Measurements from ENCODE around the gene MRPL4.
"Not testable (repeated sequence)": the region's sequence is repeated elsewhere in the genome, so short reads cannot be mapped to it uniquely, and the experiment has no call there.

MRPL4 gene

DNA sequence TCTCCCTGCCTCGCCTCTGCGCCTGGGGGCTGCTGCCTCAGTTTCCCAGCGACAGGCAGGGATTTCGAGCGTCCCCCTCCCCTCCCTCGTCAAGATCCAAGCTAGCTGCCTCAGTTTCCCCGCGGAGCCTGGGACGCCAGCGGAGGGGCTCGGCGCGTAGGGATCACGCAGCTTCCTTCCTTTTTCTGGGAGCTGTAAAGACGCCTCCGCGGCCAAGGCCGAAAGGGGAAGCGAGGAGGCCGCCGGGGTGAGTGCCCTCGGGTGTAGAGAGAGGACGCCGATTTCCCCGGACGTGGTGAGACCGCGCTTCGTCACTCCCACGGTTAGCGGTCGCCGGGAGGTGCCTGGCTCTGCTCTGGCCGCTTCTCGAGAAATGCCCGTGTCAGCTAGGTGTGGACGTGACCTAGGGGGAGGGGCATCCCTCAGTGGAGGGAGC is 18.2 kb downstream of the MRPL4 start:
- Mint-ChIP-seq H3K4me3 (peak overlapping the region; percentile 87 to 91), H3K27me3 (no peaks in the 10 kb centered on the region), H3K9me3 (no peaks in the 10 kb centered on the region), H3K27ac (peak overlapping the region; percentile 95 to 98), H3K4me1 (peaks cover 57% of the 10 kb centered on the region)
- DNase-seq (peak; percentile 76 to 88), ATAC-seq (peak; percentile 85)

DNA sequence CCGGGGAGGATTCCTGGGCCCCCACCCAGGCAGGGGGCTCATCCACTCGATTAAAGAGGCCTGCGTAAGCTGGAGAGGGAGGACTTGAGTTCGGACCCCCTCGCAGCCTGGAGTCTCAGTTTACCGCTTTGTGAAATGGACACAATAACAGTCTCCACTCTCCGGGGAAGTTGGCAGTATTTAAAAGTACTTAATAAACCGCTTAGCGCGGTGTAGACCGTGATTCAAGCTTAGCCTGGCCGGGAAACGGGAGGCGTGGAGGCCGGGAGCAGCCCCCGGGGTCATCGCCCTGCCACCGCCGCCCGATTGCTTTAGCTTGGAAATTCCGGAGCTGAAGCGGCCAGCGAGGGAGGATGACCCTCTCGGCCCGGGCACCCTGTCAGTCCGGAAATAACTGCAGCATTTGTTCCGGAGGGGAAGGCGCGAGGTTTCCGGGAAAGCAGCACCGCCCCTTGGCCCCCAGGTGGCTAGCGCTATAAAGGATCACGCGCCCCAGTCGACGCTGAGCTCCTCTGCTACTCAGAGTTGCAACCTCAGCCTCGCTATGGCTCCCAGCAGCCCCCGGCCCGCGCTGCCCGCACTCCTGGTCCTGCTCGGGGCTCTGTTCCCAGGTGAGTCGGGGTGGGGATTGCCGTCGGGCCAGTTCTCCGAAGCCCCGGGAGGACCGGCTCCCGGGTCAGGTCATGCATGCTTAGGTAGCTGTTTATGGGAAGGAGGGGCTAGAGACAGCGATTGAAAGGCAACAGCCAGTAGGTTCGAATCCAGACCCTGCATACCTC is 18.8 kb downstream of the MRPL4 start, which contains the start of gene ICAM1:
Gene ICAM1 (plus strand): TSS at position 505 of the 779 bp plus-strand sequence. CDS start 40 bp downstream, at position 545.
- H3K4me1 Mint-ChIP-seq, result peaks cover 58% of the 10 kb centered on the region
- peak within 1 kb of the TSS; percentile 87 to 91 for H3K4me3 Mint-ChIP-seq
- DNase-seq (peak; percentile 79 to 86), ATAC-seq (peak; percentile 73)
- no peaks in the 10 kb centered on the region for H3K27me3 Mint-ChIP-seq
- peak within 1 kb of the TSS; percentile 95 to 98 for H3K27ac Mint-ChIP-seq
- H3K9me3 Mint-ChIP-seq, result no peaks in the 10 kb centered on the region

DNA sequence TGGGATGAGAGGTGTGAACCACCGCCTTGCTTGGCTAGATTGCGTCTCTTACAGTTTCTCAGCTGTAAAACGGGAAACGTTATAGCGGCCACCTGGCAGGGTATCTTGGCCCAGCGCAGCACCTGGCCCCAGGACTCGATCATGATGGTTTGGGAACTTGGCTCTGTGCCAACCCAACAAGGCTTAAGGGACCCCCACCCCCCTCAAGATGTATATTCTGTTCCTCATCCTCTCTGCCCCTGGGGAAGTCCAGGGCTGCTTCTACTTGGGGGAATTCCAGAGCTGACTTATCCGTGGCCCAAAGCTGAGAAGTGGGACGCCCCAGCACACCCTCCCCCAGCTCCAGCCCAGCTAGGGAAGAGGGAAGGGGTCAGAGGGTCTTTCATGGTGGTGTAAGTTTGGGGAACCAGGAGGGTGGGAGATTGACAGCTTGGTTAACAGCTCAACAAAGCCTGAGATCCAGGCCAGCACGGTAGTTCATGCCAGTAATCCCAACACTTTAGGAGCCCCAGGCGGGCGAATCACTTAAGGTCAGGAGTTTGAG is 19.6 kb downstream of the MRPL4 start:
- Mint-ChIP-seq H3K9me3 (no peaks in the 10 kb centered on the region), H3K4me1 (peaks cover 61% of the 10 kb centered on the region), H3K27ac (peak overlapping the region; percentile 95 to 98), H3K4me3 (peak overlapping the region; percentile 87 to 91), H3K27me3 (no peaks in the 10 kb centered on the region)
- DNase-seq (peak; percentile 30 to 54), ATAC-seq (no peak)

GRCh38 chr19:10274589-10274988 is 22.6 kb downstream of the MRPL4 start:
- peaks cover 82% of the 10 kb centered on the region for H3K4me1 Mint-ChIP-seq
- H3K9me3 Mint-ChIP-seq, result no peaks in the 10 kb centered on the region
- no peaks in the 10 kb centered on the region for H3K27me3 Mint-ChIP-seq
- no peak overlapping the region for H3K4me3 Mint-ChIP-seq
- ATAC-seq, result no peak
- H3K27ac Mint-ChIP-seq, result no peak overlapping the region
- no peak for DNase-seq

- Mint-ChIP-seq H3K27ac (peak overlapping the region in 1 of 2 donors; percentile 27), H3K27me3 (no peaks in the 10 kb centered on the region), H3K4me1 (peaks cover 54% of the 10 kb centered on the region), H3K4me3 (no peak overlapping the region), H3K9me3 (no peaks in the 10 kb centered on the region)
- ATAC-seq (no peak), DNase-seq (no peak)
Observed at GRCh38 chr19:10277795-10278589, 26.0 kb downstream of the MRPL4 start.

DNA sequence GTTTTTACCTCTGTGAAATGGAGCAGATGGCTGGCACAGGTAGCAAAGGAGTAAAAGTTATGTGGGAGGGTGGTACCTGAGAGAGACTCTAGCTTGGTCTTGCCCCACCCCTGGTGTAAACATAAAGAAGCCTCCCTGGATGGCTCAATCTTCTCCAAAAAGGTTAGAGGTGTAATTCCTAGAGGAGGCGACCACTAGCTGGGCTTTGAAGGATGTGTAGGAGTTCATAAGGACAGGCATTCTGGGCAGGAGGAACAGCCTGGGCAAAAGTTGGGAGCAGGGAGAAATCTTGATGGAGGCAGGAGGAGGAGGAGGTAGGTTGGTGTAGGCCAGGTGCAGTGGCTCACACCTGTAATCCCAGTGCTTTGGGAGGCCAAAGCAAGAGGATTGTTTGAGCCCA is 26.9 kb downstream of the MRPL4 start:
- Mint-ChIP-seq H3K27me3 (no peaks in the 10 kb centered on the region), H3K4me1 (peaks cover 50% of the 10 kb centered on the region), H3K4me3 (no peak overlapping the region), H3K27ac (no peak overlapping the region), H3K9me3 (no peaks in the 10 kb centered on the region)
- ATAC-seq (no peak), DNase-seq (no peak)

DNA sequence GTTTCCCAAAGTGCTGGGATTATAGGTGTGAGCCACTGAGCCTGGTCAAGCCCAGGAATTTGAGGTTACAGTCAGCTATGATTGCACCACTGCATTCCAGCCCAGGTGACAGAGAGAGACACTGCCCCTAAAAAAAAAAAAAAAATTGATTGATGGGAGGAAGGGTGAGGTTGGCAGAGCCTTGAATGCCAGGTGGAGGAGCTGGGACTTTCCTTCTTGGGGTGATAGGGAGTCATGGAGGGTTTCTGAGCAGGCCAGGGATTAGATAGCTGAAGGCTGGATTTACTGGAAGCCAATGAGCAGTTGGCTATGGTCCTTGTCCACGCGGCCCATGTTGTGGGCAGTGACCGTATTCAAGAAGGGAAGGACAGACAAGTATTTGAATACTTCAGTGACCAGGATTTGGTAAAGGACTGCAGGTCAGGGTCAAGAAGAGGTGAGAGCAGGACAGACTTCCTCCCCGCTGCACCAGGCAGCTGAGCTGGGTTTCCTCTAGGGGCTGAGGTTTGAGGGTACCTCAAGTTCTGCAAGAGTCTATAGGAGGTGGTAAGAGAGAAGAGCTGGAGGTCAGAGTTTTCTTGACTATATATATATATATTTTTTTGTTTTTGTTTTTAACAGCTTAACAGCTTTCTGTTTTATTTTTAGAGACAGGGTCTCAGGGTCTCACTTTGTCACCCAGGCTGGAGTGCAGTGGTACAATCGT is 27.9 kb downstream of the MRPL4 start:
- Mint-ChIP-seq H3K4me3 (no peak overlapping the region), H3K9me3 (no peaks in the 10 kb centered on the region), H3K4me1 (peaks cover 41% of the 10 kb centered on the region), H3K27me3 (no peaks in the 10 kb centered on the region), H3K27ac (no peak overlapping the region)
- DNase-seq (no peak), ATAC-seq (no peak)

GRCh38 chr19:10282043-10282442 is 30.0 kb downstream of the MRPL4 start:
- H3K9me3 Mint-ChIP-seq, H3K27me3 Mint-ChIP-seq, H3K4me3 Mint-ChIP-seq, ATAC-seq, DNase-seq, H3K27ac Mint-ChIP-seq: not testable (repeated sequence)
- peaks cover 50% of the 10 kb centered on the region for H3K4me1 Mint-ChIP-seq

DNA sequence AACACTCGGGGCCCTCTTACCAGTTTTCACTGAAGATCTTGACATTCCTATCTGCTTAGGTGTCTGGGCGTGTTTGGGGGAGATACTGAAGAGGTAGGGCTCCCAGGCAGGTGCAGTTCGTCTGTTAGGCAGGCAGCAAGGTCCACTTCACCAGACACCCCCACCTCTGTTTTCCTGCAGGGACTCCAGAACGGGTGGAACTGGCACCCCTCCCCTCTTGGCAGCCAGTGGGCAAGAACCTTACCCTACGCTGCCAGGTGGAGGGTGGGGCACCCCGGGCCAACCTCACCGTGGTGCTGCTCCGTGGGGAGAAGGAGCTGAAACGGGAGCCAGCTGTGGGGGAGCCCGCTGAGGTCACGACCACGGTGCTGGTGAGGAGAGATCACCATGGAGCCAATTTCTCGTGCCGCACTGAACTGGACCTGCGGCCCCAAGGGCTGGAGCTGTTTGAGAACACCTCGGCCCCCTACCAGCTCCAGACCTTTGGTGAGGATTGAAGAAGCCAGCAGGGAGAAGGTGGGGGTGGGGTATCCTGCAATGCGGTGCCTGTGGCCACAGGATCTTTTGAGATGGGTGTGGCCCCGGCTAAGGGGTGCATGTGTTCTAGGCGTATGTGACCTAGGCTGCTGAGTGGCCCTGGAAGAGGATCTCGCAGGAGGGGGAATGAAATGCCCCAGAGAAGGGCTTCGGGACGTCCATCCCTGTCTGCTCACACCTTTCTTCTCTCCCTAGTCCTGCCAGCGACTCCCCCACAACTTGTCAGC is 31.5 kb downstream of the MRPL4 start:
- Mint-ChIP-seq H3K27ac (no peak overlapping the region), H3K4me1 (peaks cover 50% of the 10 kb centered on the region), H3K9me3 (no peaks in the 10 kb centered on the region), H3K4me3 (no peak overlapping the region), H3K27me3 (peaks cover 17% of the 10 kb centered on the region)
- ATAC-seq (no peak), DNase-seq (no peak)

- no peak for DNase-seq
- peaks cover 25% of the 10 kb centered on the region for H3K27me3 Mint-ChIP-seq
Observed at GRCh38 chr19:10284065-10284959, 32.3 kb downstream of the MRPL4 start.

GRCh38 chr19:10284960-10285278 is 32.9 kb downstream of the MRPL4 start:
- Mint-ChIP-seq H3K4me3 (no peak overlapping the region), H3K9me3 (no peaks in the 10 kb centered on the region), H3K27ac (no peak overlapping the region), H3K27me3 (peaks cover 26% of the 10 kb centered on the region), H3K4me1 (peaks cover 49% of the 10 kb centered on the region)
- ATAC-seq, result no peak
- no peak for DNase-seq

More at GRCh38 chr19:10284065-10284959, 32.3 kb downstream of the MRPL4 start:
- H3K4me3 Mint-ChIP-seq, result no peak overlapping the region
- no peak overlapping the region for H3K27ac Mint-ChIP-seq
- H3K9me3 Mint-ChIP-seq, result no peaks in the 10 kb centered on the region
- no peak for ATAC-seq
- H3K4me1 Mint-ChIP-seq, result peaks cover 50% of the 10 kb centered on the region

GRCh38 chr19:10285393-10285792 is 33.4 kb downstream of the MRPL4 start:
- DNase-seq (no peak), ATAC-seq (no peak)
- Mint-ChIP-seq H3K4me1 (peaks cover 52% of the 10 kb centered on the region), H3K9me3 (no peaks in the 10 kb centered on the region), H3K27me3 (peaks cover 31% of the 10 kb centered on the region), H3K4me3 (no peak overlapping the region), H3K27ac (no peak overlapping the region)

- Mint-ChIP-seq H3K27ac (no peak within 1 kb of the TSS), H3K4me3 (peak within 1 kb of the TSS; percentile 59 to 73), H3K27me3 (peaks cover 48% of the 10 kb centered on the region), H3K9me3 (no peaks in the 10 kb centered on the region), H3K4me1 (peaks cover 69% of the 10 kb centered on the region)
- ATAC-seq (peak; percentile 63), DNase-seq (peak; percentile 39 to 46)
Observed at GRCh38 chr19:10286803-10287737, 35.1 kb downstream of the MRPL4 start, which contains the start of gene ICAM4. Gene ICAM4, plus strand, starts transcription at chr19:10286955. Its CDS starts 58 bp downstream, at chr19:10287013.
